Upper lobe of right lung (tissue), 1 donor: ENCODE results near the gene PLOD3. TPM values are rescaled to one million over a fixed set of nuclear protein-coding genes. Genes with fewer than 3 reads are reported as not detected.

Experiments
- ATAC-seq: fragments of 200-7000 bp; cut with Tn5 transposase; one replicate; pipeline ENCODE4 v1.9.1; 2020; ENCODE audit warnings: mild to moderate bottlenecking, moderate library complexity
- DNase-seq: peaks from one replicate; pipeline ENCODE4 v3.0.0-alpha.2; 2020
- H3K27ac ChIP-seq: fragments of 200-600 bp; one replicate; pipeline ENCODE4 v1.8.0; 2022
- H3K27me3 ChIP-seq: fragments of 200-600 bp; one replicate; pipeline ENCODE4 v1.8.0; 2022; ENCODE audit warnings: mild to moderate bottlenecking
- H3K36me3 ChIP-seq: fragments of 200-600 bp; one replicate; pipeline ENCODE4 v1.8.0; 2022
- H3K4me1 ChIP-seq: fragments of 200-600 bp; one replicate; pipeline ENCODE4 v1.8.0; 2022
- H3K4me3 ChIP-seq: fragments of 200-600 bp; one replicate; pipeline ENCODE4 v1.8.0; 2022; ENCODE audit warnings: mild to moderate bottlenecking
- H3K9me3 ChIP-seq: fragments of 200-600 bp; one replicate; pipeline ENCODE4 v1.8.0; 2022
- CTCF ChIP-seq: fragments of 200-600 bp; IDR thresholded peaks from one replicate; pipeline ENCODE4 v1.8.0; 2022; ENCODE audit warnings: antibody characterized with exemption
- intact Hi-C: fragments of 100-400 bp; cut with DNase I; formaldehyde crosslinking; loops from one replicate; pipeline ENCODE4 v1.11.0; 2022
- total RNA-seq: library from RNA; stranded (reverse); fragmentation: NEBNext Ultra II Directional; extraction: Animal tissue kit (Norgen Biotek cat#: 25700); gene quantifications from one replicate; pipeline ENCODE4 v1.2.1, GENCODE V29; 2021
- donor health status: DM: no; HTN: yes; CAD: no; lungs with severe emphysema.

PLOD3 gene
- total RNA-seq, 1 donor from 2014 or later = 82.1 TPM

GRCh38 chr7:101218236-101219125 lies 1.1 kb upstream of the PLOD3 start:
- intact Hi-C loops = no loop called here
- H3K27me3 ChIP-seq = no peaks in the 10 kb centered on the region
- H3K36me3 ChIP-seq = peaks cover 38% of the 10 kb centered on the region
- ATAC-seq (no peak), DNase-seq (no peak)
- H3K4me1 ChIP-seq = peaks cover 16% of the 10 kb centered on the region
- H3K9me3 ChIP-seq = no peaks in the 10 kb centered on the region
- H3K4me3 ChIP-seq = peak overlapping the region; percentile 95
- no peak for TF ChIP-seq CTCF
- peak overlapping the region; percentile 88 for H3K27ac ChIP-seq

GRCh38 chr7:101216860-101217387 lies 457 bp downstream of the PLOD3 start:
- peak overlapping the region; percentile 88 for H3K27ac ChIP-seq
- intact Hi-C loops = no loop called here
- no peak for DNase-seq
- no peak for TF ChIP-seq CTCF
- peaks cover 16% of the 10 kb centered on the region for H3K4me1 ChIP-seq
- no peaks in the 10 kb centered on the region for H3K27me3 ChIP-seq
- peak overlapping the region; percentile 95 for H3K4me3 ChIP-seq
- no peaks in the 10 kb centered on the region for H3K9me3 ChIP-seq
- H3K36me3 ChIP-seq = peaks cover 34% of the 10 kb centered on the region
- ATAC-seq = no peak

GRCh38 chr7:101216001-101216859 lies 1.2 kb downstream of the PLOD3 start:
- H3K4me1 ChIP-seq = peaks cover 16% of the 10 kb centered on the region
- DNase-seq (no peak), ATAC-seq (peak; percentile 8)
- no peaks in the 10 kb centered on the region for H3K9me3 ChIP-seq
- H3K27ac ChIP-seq = peak overlapping the region; percentile 88
- H3K27me3 ChIP-seq = no peaks in the 10 kb centered on the region
- no peak for TF ChIP-seq CTCF
- H3K36me3 ChIP-seq = peaks cover 34% of the 10 kb centered on the region
- intact Hi-C loops = no loop called here
- peak overlapping the region; percentile 95 for H3K4me3 ChIP-seq

GRCh38 chr7:101212014-101212413 lies 5.4 kb downstream of the PLOD3 start:
- DNase-seq (no peak), ATAC-seq (no peak)
- H3K27ac ChIP-seq = no peak overlapping the region
- no peak overlapping the region for H3K4me3 ChIP-seq
- H3K36me3 ChIP-seq = peaks cover 72% of the 10 kb centered on the region
- intact Hi-C loops = no loop called here
- H3K9me3 ChIP-seq = no peaks in the 10 kb centered on the region
- H3K27me3 ChIP-seq = no peaks in the 10 kb centered on the region
- H3K4me1 ChIP-seq = peaks cover 9% of the 10 kb centered on the region
- no peak for TF ChIP-seq CTCF

- Histone ChIP-seq H3K27me3 (no peaks in the 10 kb centered on the region), H3K4me3 (no peak overlapping the region), H3K9me3 (no peaks in the 10 kb centered on the region), H3K27ac (no peak overlapping the region), H3K4me1 (peaks cover 8% of the 10 kb centered on the region), H3K36me3 (peaks cover 72% of the 10 kb centered on the region)
- DNase-seq (no peak), ATAC-seq (no peak)
- intact Hi-C loops = no loop called here
- no peak for TF ChIP-seq CTCF
Measured at GRCh38 chr7:101211501-101211900, 5.9 kb downstream of the PLOD3 start.
